Brain microvascular endothelial cell (primary cell): ENCODE measurements around the gene PLIN5.

Experiments used
- DNase-seq: peaks from one replicate; pipeline ENCODE4 v3.0.0-alpha.2; 2020
- H3K27ac ChIP-seq: fragments of 250-450 bp; sonication (Bioruptor Pico); 2 replicates; pipeline ENCODE4 v1.5.1; 2020; ENCODE audit warnings: mild to moderate bottlenecking, moderate library complexity
- H3K27me3 ChIP-seq: fragments of 250-450 bp; sonication (Bioruptor Pico); replicated peaks from 2 replicates; pipeline ENCODE4 v1.5.1; 2020; ENCODE audit warnings: mild to moderate bottlenecking
- H3K36me3 ChIP-seq: fragments of 250-450 bp; sonication (Bioruptor Pico); replicated peaks from 2 replicates; pipeline ENCODE4 v1.5.1; 2020; ENCODE audit warnings: mild to moderate bottlenecking
- H3K4me3 ChIP-seq: 2 replicates; pipeline ENCODE4 v1.5.1; 2011; ENCODE audit warnings: low read depth, mild to moderate bottlenecking, control low read depth, low read length, moderate library complexity
- in situ Hi-C: cut with HindIII; loops from 2 replicates; pipeline ENCODE4 v1.10.0; 2017; ENCODE audit warnings: low sequenced_read_pairs, low pct_ligation_motif_present
- TF ChIP-seq, protein P1 (sequence below): IDR thresholded peaks from 2 replicates; pipeline ENCODE4 v1.5.1; 2011; ENCODE audit warnings: low read depth, mild to moderate bottlenecking, moderate library complexity, low read length, control low read depth, inconsistent platforms; ENCODE audit errors: missing control alignments

Gene PLIN5

DNA sequence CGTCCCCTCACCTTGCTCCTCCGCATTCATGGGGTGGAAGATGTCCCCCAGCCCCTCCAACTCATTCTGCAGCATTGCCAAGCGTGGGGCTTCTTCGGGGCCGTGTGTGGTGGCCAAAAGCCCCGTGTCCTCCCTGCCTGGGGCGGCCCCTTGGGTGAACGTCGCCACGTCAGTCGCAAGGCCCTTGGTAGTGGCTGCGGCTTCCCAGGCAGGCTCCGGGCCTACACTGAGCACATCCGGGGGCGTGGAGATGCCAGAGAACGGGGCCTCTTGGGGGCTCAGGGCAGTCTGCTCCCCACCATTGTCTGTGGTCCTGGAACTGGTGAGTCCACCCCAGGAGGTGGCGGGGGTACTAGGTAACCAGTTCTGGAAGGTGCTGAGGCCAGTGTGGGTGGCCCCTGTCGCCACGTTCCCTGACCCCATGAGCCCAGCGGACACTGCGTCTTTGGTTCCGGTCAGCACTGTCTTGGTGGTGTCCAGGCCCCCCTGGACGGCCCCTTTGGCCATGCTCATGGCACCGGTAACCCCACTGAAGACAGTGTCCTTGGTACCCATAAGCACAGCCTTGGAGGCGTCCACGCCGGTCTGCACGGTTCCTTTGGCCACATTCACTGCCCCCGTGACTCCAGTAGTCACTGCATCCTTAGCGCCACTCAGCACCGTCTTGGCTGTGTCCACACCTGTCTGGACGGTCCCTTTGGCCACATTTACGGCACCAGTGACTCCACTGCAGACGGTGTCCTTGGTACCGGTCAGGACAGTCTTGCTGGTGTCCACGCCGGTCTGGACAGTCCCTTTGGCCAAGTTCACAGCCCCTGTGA lies 24.4 kb downstream of the PLIN5 start:
- in situ Hi-C loops = no loop called here
- no peak overlapping the region for H3K4me3 ChIP-seq

DNA sequence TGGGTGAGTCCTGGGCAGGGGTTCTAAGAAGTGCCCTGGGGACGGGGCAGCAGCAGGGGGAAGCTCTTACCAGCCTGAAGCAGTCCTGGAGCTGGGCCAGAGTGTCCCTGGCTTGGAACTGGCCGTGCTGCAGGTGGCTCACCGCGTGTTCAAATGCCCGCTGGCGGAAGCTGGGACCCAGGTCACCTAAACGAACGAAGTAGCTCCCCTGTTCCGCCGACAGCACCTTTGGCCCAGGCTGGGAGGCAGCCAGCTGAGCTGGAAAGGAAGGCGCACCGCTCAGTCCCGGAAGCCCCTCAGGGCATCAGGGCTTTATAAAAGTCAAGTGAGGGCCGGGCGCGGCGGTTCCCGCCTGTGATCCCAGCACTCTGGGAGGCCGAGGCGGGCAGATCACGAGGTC lies 26.3 kb downstream of the PLIN5 start:
- TF ChIP-seq, protein P1, sequence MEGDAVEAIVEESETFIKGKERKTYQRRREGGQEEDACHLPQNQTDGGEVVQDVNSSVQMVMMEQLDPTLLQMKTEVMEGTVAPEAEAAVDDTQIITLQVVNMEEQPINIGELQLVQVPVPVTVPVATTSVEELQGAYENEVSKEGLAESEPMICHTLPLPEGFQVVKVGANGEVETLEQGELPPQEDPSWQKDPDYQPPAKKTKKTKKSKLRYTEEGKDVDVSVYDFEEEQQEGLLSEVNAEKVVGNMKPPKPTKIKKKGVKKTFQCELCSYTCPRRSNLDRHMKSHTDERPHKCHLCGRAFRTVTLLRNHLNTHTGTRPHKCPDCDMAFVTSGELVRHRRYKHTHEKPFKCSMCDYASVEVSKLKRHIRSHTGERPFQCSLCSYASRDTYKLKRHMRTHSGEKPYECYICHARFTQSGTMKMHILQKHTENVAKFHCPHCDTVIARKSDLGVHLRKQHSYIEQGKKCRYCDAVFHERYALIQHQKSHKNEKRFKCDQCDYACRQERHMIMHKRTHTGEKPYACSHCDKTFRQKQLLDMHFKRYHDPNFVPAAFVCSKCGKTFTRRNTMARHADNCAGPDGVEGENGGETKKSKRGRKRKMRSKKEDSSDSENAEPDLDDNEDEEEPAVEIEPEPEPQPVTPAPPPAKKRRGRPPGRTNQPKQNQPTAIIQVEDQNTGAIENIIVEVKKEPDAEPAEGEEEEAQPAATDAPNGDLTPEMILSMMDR = no peak
- no peak overlapping the region for H3K27ac ChIP-seq
- peaks cover 9% of the 10 kb centered on the region for H3K36me3 ChIP-seq
- in situ Hi-C loops = no loop called here
- no peak for DNase-seq
- no peak overlapping the region for H3K4me3 ChIP-seq
- H3K27me3 ChIP-seq = no peaks in the 10 kb centered on the region

More for the DNA sequence above, 24.4 kb downstream of the PLIN5 start:
- H3K27me3 ChIP-seq = no peaks in the 10 kb centered on the region
- TF ChIP-seq, protein P1 = no peak
- H3K36me3 ChIP-seq = no peaks in the 10 kb centered on the region
- H3K27ac ChIP-seq = no peak overlapping the region
- DNase-seq = no peak

DNA sequence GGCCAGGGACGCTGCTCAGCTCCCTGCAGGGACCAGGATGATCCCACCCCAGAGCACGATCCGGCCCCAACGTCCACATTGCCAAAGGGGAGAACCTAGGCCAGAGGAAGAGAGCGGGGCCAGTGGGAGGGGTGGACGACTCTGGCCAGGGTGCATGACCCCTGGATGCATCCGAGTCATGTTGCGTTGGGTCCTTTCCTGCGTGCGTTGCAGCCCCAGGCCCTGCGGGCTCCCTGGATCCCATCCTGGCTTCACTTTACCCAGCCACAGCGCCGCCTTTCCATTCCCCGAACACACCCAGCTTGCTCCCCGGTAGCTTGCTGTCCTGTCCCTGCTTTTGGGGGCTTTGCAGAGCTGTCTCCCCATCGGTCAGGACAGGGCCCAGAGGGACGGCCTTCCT lies 27.2 kb downstream of the PLIN5 start:
- in situ Hi-C loops = no loop called here
- H3K27me3 ChIP-seq = no peaks in the 10 kb centered on the region

DNA sequence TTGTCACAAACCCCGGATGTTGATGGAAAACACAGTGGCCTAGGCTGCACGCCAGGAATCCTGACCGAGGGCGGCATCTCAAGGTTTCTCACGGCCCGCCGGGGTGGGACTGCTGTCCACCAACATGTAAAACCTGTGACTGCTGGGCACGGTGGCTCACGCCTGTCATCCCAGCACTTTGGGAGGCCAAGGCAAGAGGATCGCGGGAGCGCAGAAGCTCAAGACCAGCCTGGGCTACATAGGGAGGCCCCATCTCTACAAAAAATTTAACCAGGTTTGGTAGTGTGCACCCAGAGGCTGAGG lies 27.9 kb downstream of the PLIN5 start:
- H3K4me3 ChIP-seq = no peak overlapping the region
- DNase-seq = no peak
- peaks cover 21% of the 10 kb centered on the region for H3K36me3 ChIP-seq
- no peaks in the 10 kb centered on the region for H3K27me3 ChIP-seq
- no peak overlapping the region for H3K27ac ChIP-seq
- in situ Hi-C loops = no loop called here
- TF ChIP-seq, protein P1 = no peak

More for the DNA sequence above, 27.2 kb downstream of the PLIN5 start:
- H3K36me3 ChIP-seq = peaks cover 14% of the 10 kb centered on the region
- no peak overlapping the region for H3K27ac ChIP-seq
- TF ChIP-seq, protein P1 = no peak
- H3K4me3 ChIP-seq = no peak overlapping the region
- DNase-seq = no peak

DNA sequence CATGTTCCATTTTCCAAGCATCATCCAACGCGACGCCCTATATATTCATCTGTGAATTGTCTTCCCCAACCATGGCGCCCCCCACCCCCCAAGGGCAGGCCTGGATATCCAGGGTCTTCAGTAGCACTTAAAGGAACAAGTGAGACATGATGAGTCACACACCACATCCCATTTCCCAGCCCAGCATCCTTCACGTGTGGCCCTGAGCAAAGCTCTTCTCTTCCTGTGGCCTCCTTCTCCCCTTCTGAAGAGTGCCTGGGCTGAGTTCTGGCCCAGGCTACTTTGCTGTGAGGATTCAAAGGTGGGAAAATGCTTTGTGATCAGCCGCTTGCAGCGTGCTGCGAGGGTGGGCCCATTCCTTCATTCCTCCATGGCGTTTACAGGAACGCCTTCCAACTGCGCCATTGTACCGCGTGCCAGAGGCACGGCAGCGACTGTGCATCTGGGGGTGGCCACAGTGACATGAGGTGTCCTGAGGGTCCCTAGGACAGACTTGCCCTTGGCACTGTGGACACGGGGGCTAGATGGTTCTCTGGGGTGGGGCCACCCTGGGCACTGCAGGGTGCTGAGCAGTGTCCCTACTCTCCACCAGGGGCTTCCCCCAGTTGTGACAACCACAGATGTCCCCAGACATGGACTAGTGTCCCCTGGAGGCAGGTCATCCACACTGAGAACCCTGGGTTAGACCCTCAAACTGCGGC lies 28.4 kb downstream of the PLIN5 start:
- DNase-seq = peak; percentile 67
- Histone ChIP-seq H3K27me3 (no peaks in the 10 kb centered on the region), H3K36me3 (peaks cover 22% of the 10 kb centered on the region), H3K4me3 (no peak overlapping the region), H3K27ac (peak overlapping the region; percentile 3)
- TF ChIP-seq, protein P1 = peak; percentile 36
- in situ Hi-C loops = no loop called here
